Midbrain (tissue), 1 donor: ENCODE data around the gene SIRPG.

Experiments used
- DNase-seq: peaks from one replicate; lab custom pipeline; 2025; lab: John Stamatoyannopoulos, UW

The SIRPG gene

DNA sequence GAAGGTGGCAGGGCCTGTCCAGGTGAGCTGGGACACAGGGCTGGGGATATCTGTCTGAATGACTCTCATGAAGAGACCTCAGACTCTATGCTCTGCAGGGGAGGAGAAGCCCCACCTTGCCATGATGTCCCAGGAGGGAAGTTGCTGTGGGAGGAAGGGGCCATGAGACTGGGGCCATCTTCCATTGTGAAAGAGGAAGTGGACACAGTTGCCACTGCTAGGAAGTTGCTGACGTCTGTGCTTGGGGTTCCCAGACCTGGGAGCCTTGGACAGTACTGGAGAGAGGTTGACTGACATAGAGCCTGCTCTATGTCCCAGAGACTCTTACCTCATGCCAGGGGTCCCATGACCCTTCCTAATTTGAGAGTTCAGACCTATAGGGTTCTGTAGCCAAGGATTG lies 62.2 kb downstream of the SIRPG start:
- no peak for DNase-seq

DNA sequence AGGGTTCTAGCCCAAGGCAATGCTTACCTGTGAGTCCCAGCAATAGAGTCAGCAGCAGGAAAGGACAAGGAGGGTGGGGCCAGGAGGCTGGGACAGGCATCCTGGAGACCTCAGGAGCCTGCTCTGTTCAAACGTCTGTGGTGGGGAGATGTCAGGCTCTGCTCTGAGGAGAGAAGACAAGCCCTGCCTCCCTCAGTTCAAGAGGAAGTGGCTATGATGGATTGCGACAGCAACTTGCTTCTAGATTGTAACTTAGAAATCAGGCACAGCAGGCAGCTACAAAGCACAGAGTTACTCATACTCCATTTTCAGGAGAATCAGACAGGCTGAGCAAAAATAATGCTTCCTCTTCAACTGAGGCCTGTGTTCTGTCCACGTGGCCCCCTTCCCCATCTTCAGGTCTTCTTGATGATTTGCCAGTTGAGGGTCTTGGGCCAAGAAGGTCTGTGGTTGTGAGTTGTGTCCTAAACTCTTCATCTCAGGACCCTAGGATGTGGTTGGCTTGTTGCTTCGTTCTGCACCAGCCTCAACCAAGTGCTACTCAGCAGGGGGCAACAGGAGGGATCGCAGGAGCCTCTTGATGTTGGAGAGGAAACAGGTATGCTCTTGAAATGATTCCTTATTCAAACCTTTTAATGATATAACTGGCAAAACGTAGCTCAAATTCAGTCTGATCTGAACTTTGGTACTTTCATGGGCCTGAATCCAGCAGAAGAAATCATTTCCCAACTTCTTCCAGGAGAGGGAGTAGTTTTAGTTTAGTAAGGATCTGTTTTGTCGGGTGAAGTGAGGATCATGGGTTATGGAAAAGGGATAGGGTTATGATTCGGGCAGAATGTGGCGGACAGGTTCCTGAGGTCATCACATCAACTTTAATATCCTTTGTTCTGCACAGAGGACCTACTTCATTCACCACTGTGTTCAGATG lies 68.8 kb downstream of the SIRPG start:
- DNase-seq = no peak

DNA sequence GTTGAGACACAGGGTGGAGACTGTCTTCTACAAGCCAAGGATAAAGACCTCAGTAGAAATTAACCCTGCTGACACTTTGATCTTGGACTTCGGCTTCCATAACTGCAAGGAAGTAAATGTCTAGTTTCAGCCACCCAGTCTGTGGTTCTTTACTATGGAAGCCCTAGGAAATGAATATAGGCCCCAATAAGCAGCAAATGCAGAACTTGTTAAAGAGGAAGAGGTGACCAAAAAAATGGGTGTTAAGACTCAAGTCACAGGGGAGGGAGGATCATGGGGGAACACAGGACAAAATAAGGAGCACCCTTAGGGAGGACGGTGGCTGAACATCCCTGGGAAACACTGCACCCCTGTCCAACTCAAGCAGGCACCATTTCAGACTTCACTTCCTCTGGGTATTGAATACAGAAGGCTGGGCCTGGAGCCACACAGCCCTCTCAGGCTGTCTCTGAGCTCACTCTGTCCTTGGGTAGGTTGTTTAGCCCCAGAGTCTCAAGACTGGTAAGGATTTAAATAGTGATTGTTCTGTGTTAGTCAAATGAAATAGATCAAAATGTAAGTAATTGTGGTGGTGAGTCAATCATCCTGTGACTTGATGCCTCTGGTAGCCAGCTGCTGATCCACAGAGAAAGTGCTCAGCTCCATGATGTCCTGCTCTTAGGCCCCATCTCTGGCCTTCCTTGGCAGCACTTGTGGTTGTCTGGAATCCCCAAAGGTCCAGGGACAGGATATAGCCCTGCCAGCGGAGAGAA lies 69.6 kb downstream of the SIRPG start:
- DNase-seq = no peak

DNA sequence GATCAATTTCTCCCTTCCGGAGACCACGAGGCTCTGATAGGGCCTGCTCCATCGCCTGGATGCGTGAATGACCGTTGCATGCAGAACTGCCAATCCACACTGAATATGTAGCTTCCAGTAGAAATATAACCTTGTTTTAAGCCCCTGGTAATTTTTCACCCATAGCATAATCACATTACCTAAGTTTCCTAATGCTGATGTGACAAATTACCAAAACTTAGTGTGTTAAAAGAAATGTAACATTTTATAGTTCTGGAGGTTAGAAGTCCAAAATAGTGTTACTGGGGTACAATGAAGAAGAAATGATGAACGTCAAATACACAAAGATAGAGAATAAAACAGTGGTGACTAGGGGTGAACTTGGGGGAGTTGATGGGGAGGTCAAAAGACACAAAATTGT lies 78.1 kb downstream of the SIRPG start:
- no peak for DNase-seq
